Measurements from ENCODE around the gene ERICH3.
"Not testable (repeated sequence)": the region's sequence is repeated elsewhere in the genome, so short reads cannot be mapped to it uniquely, and the experiment has no call there.

The ERICH3 gene

GRCh38 chr1:74681001-74681400 is 7.4 kb upstream of the ERICH3 start:
- DNase-seq (ENCODE audit: low read depth), result no peak

GRCh38 chr1:74679811-74680210 is 6.2 kb upstream of the ERICH3 start:
- DNase-seq (ENCODE audit: low read depth), result no peak
- TF ChIP-seq CTCF (IDR thresholded peaks at IDR 0.05; ENCODE audit: insufficient read depth, low read depth, low read length, missing control alignments), result no peak
- H3K4me3 ChIP-seq (ENCODE audit: low read length), result no peak overlapping the region

More at GRCh38 chr1:74681001-74681400, 7.4 kb upstream of the ERICH3 start:
- H3K4me3 ChIP-seq (ENCODE audit: low read length), result no peak overlapping the region
- TF ChIP-seq CTCF (IDR thresholded peaks at IDR 0.05; ENCODE audit: insufficient read depth, low read depth, low read length, missing control alignments), result no peak

GRCh38 chr1:74677926-74678325 is 4.3 kb upstream of the ERICH3 start:
- no peak for DNase-seq (ENCODE audit: low read depth)
- no peak for TF ChIP-seq CTCF (IDR thresholded peaks at IDR 0.05; ENCODE audit: insufficient read depth, low read depth, low read length, missing control alignments)
- H3K4me3 ChIP-seq (ENCODE audit: low read length), result no peak overlapping the region

GRCh38 chr1:74674278-74675048 is 871 bp upstream of the ERICH3 start:
- TF ChIP-seq CTCF (IDR thresholded peaks at IDR 0.05; ENCODE audit: insufficient read depth, low read depth, low read length, missing control alignments), result no peak
- DNase-seq (ENCODE audit: low read depth), result no peak
- no peak overlapping the region for H3K4me3 ChIP-seq (ENCODE audit: low read length)

- not testable (repeated sequence) for H3K4me3 ChIP-seq (ENCODE audit: low read length); DNase-seq (ENCODE audit: low read depth)
Observed at GRCh38 chr1:74670866-74671265, 2.7 kb downstream of the ERICH3 start.

GRCh38 chr1:74654708-74655107 is 18.9 kb downstream of the ERICH3 start:
- no peak for DNase-seq (ENCODE audit: low read depth)
- H3K4me3 ChIP-seq (ENCODE audit: low read length), result no peak overlapping the region
- TF ChIP-seq CTCF (IDR thresholded peaks at IDR 0.05; ENCODE audit: insufficient read depth, low read depth, low read length, missing control alignments), result no peak

GRCh38 chr1:74652711-74653139 is 20.9 kb downstream of the ERICH3 start:
- DNase-seq (ENCODE audit: low read depth), result peak; percentile 80
- H3K4me3 ChIP-seq (ENCODE audit: low read length), result no peak overlapping the region
- no peak for TF ChIP-seq CTCF (IDR thresholded peaks at IDR 0.05; ENCODE audit: insufficient read depth, low read depth, low read length, missing control alignments)
